Right lung (tissue), 5 donors: ENCODE measurements around the gene C16orf90. TPM values are rescaled to one million over a fixed set of nuclear protein-coding genes. Genes with fewer than 3 reads are reported as not detected.
"Not testable (repeated sequence)": the region's sequence is repeated elsewhere in the genome, so short reads cannot be mapped to it uniquely, and the experiment has no call there.

Source experiments
- DNase-seq, 2 donors: peaks; one replicate each; pipeline ENCODE4 v3.0.0-alpha.2; 2013
- polyA plus RNA-seq, 5 donors: library from polyadenylated mRNA; unstranded; fragments of 120-200 nt; gene quantifications; one replicate each; pipeline versions ENCODE4 v1.2.1 to v1.2.3, GENCODE V29; 2013; ENCODE audit warnings: inconsistent platforms in 1 of 5, low replicate concordance in 1 of 5; ENCODE audit not compliant: insufficient read length in 5 of 5, insufficient read depth in 1 of 5

C16orf90 gene
- polyA plus RNA-seq, 5 donors: 0.12 TPM; not detected in 4

- DNase-seq: no peak
Measured at GRCh38 chr16:3513892-3514583, 18.7 kb upstream of the C16orf90 start.

- no peak for DNase-seq
Measured at GRCh38 chr16:3511286-3512180, 16.2 kb upstream of the C16orf90 start.

GRCh38 chr16:3510416-3510815, 15.1 kb upstream of the C16orf90 start:
- DNase-seq: no peak

- DNase-seq: no peak
Measured at GRCh38 chr16:3509470-3509928, 14.2 kb upstream of the C16orf90 start.

GRCh38 chr16:3508736-3509135, 13.4 kb upstream of the C16orf90 start:
- DNase-seq: no peak

GRCh38 chr16:3503523-3503922, 8.2 kb upstream of the C16orf90 start:
- DNase-seq: no peak

- DNase-seq: no peak
Measured at GRCh38 chr16:3501783-3502400, 6.6 kb upstream of the C16orf90 start.

- DNase-seq: not testable (repeated sequence)
Measured at GRCh38 chr16:3501412-3501761, 6.1 kb upstream of the C16orf90 start.

- DNase-seq: no peak
Measured at GRCh38 chr16:3498988-3499387, 3.7 kb upstream of the C16orf90 start.

GRCh38 chr16:3497771-3498170, 2.5 kb upstream of the C16orf90 start:
- DNase-seq: no peak

- no peak for DNase-seq
Measured at GRCh38 chr16:3496386-3496785, 1.1 kb upstream of the C16orf90 start.

- DNase-seq: no peak
Measured at GRCh38 chr16:3494386-3494973, 809 bp downstream of the C16orf90 start.

GRCh38 chr16:3492356-3492755, 2.9 kb downstream of the C16orf90 start:
- no peak for DNase-seq

GRCh38 chr16:3490911-3491629, 4.2 kb downstream of the C16orf90 start:
- no peak for DNase-seq

GRCh38 chr16:3488801-3489200, 6.5 kb downstream of the C16orf90 start:
- DNase-seq: no peak

- DNase-seq: no peak
Measured at GRCh38 chr16:3487521-3488410, 7.5 kb downstream of the C16orf90 start.

GRCh38 chr16:3486506-3487215, 8.6 kb downstream of the C16orf90 start:
- no peak for DNase-seq

- DNase-seq: no peak
Measured at GRCh38 chr16:3485821-3486505, 9.3 kb downstream of the C16orf90 start.

GRCh38 chr16:3485097-3485745, 10.1 kb downstream of the C16orf90 start:
- no peak for DNase-seq
